AG04450 (cell line): Measurements from ENCODE around the gene ORM2. TPM values are rescaled to one million over a fixed set of nuclear protein-coding genes. Genes with fewer than 3 reads are reported as not detected.

ENCODE experiments used
- CTCF ChIA-PET: fragments of 300-600, 350-600 bp; formaldehyde crosslinking; extraction: SDS; loops from one replicate; lab custom pipeline; 2022; ENCODE audit warnings: antibody characterized with exemption, inconsistent platforms; lab: Charles Lee
- POLR2A ChIA-PET: fragments of 350-600 bp; formaldehyde crosslinking; extraction: SDS; loops from one replicate; lab custom pipeline; 2021; ENCODE audit warnings: antibody characterized with exemption, inconsistent platforms; lab: Yijun Ruan, JAX
- DNase-seq: peaks from one replicate; pipeline ENCODE4 v3.0.0-alpha.2; 2011; ENCODE audit warnings: low read depth, low spot score
- H3K27ac ChIP-seq: one replicate; pipeline ENCODE4 v1.5.1; 2012; ENCODE audit warnings: low read depth, low read length, control low read depth
- H3K27me3 ChIP-seq: one replicate; pipeline ENCODE4 v1.6.0; 2012; ENCODE audit warnings: low read length; ENCODE audit not compliant: control insufficient read depth, insufficient read depth
- H3K4me3 ChIP-seq: 2 replicates; pipeline ENCODE4 v1.5.1; 2011; ENCODE audit warnings: mild to moderate bottlenecking, low read depth, low read length, control low read depth
- H3K9me3 ChIP-seq: 2 replicates; pipeline ENCODE4 v1.5.1; 2012; ENCODE audit warnings: low read length; ENCODE audit not compliant: control insufficient read depth, insufficient read depth
- CTCF ChIP-seq: IDR thresholded peaks from 2 replicates; pipeline ENCODE4 v1.5.1; 2011; ENCODE audit warnings: low read depth, low read length, control low read depth, inconsistent platforms
- polyA plus RNA-seq: library from polyadenylated mRNA; depleted of rRNA; stranded (reverse); fragments of >200 nt; gene quantifications from 2 replicates; pipeline ENCODE4 v1.2.3, GENCODE V29; 2011; rRNA removed

Gene ORM2
- polyA plus RNA-seq, 1 experiment = not detected

- no peaks in the 10 kb centered on the region; the same call in 1 of the 2 replicates for H3K9me3 ChIP-seq
- H3K27me3 ChIP-seq = no peaks in the 10 kb centered on the region
- CTCF ChIA-PET = no interaction called here
- TF ChIP-seq CTCF = no peak
- no peak overlapping the region for H3K27ac ChIP-seq
- no peak for DNase-seq
- POLR2A ChIA-PET = no interaction called here
- H3K4me3 ChIP-seq = no peak overlapping the region
These were observed 48.3 kb downstream of the ORM2 start for GRCh38 chr9:114378016-114378415.

- no peak for TF ChIP-seq CTCF
- H3K27ac ChIP-seq = no peak overlapping the region
- ChIA-PET POLR2A (interaction anchor here (0.6 kb wide), 1 partner anchor 296 kb away, joined by 5 read pairs; no protein-coding TSS in a partner anchor), CTCF (no interaction called here)
- H3K9me3 ChIP-seq = no peaks in the 10 kb centered on the region; the same call in 1 of the 2 replicates
- no peak overlapping the region for H3K4me3 ChIP-seq
- DNase-seq = no peak
- no peaks in the 10 kb centered on the region for H3K27me3 ChIP-seq
These were observed 49.2 kb downstream of the ORM2 start for GRCh38 chr9:114378883-114379282.

Other genes with a start within 250 kb of the ORM2 start
- not detected in 2 replicates for gene KIF12, start 230.6 kb upstream of the ORM2 start, polyA plus RNA-seq
- gene COL27A1, start 174.3 kb upstream of the ORM2 start, polyA plus RNA-seq = 8.5 and 10.0 TPM in 2 replicates
- 0.17 TPM in 1 of 2 replicates, not detected in the other for gene ORM1, start 6.8 kb upstream of the ORM2 start, polyA plus RNA-seq
- 7.0 and 7.5 TPM in 2 replicates for gene AKNA, start 58.1 kb downstream of the ORM2 start, polyA plus RNA-seq
- gene WHRN, start 175.6 kb downstream of the ORM2 start, polyA plus RNA-seq = 1.1 and 1.2 TPM in 2 replicates